Peyer's patch (tissue), 4 donors: ENCODE data around the gene MRC2.

Experiments
- CTCF ChIP-seq, 6 experiments: fragments of 450-650 bp in 4 of 6; fragments of 200-600 bp in 2 of 6; sonication (generic) in 1 of 6; IDR thresholded peaks; one replicate each; pipeline ENCODE4 v1.5.1; 2017 to 2019; ENCODE audit warnings: antibody characterized with exemption in 6 of 6, mild to moderate bottlenecking in 3 of 6, moderate library complexity in 1 of 6
- POLR2A ChIP-seq, 2 donors: fragments of 450-650 bp; IDR thresholded peaks; one replicate each; pipeline ENCODE4 v1.5.1; 2017; ENCODE audit warnings: antibody characterized with exemption in 2 of 2, mild to moderate bottlenecking in 2 of 2, moderate library complexity in 2 of 2

DNA sequence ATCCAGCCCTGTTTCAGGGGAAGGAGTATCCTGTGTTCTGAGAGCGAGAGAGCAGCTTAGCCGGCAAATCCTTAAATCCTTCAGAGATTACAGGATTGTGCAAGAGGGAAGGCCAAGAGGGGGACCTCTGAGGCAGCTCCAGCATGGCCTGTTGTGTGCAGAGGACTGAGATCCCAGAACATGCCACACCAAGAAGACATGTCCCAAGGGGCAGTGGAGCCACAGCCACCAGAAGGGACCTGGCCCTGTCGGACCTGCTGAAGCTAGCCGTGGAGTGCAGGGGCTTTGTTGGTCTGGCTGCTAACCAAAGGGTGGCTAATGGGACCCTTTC is 1.6 kb upstream of the MRC2 start:
- TF ChIP-seq CTCF (IDR thresholded peaks at IDR 0.05) (no peak), POLR2A (IDR thresholded peaks at IDR 0.05) (no peak)
